AG20443 (cell line): ENCODE measurements around the gene SLC6A8.

Source experiments
- DNase-seq: peaks from one replicate; pipeline ENCODE4 v3.0.0; 2012; ENCODE audit warnings: low spot score, mixed read lengths

The SLC6A8 gene

GRCh38 chrX:153687121-153688039 is at the start of gene SLC6A8:
TSS of gene SLC6A8 (plus strand) at chrX:153687926. CDS start at chrX:153688575, 649 bp downstream.
- DNase-seq = peak; percentile 86

- DNase-seq = no peak
Measured at GRCh38 chrX:153638041-153638371, 49.7 kb upstream of the SLC6A8 start.

GRCh38 chrX:153638436-153639176 is 49.1 kb upstream of the SLC6A8 start:
- no peak for DNase-seq

- no peak for DNase-seq
Measured at GRCh38 chrX:153639177-153640044, 48.3 kb upstream of the SLC6A8 start.

- DNase-seq = no peak
Measured at GRCh38 chrX:153640045-153640686, 47.6 kb upstream of the SLC6A8 start.

GRCh38 chrX:153640736-153641575 is 46.8 kb upstream of the SLC6A8 start:
- DNase-seq = no peak

GRCh38 chrX:153641627-153642026 is 46.1 kb upstream of the SLC6A8 start:
- DNase-seq = no peak

- peak; percentile 13 for DNase-seq
Measured at GRCh38 chrX:153642051-153642654, 45.6 kb upstream of the SLC6A8 start.

- DNase-seq = peak; percentile 1
Measured at GRCh38 chrX:153642655-153643430, 44.9 kb upstream of the SLC6A8 start.

GRCh38 chrX:153643431-153644351 is 44.0 kb upstream of the SLC6A8 start:
- peak; percentile 51 for DNase-seq

GRCh38 chrX:153644356-153645125 is 43.2 kb upstream of the SLC6A8 start:
- no peak for DNase-seq

- DNase-seq = no peak
Measured at GRCh38 chrX:153645151-153645550, 42.6 kb upstream of the SLC6A8 start.

- DNase-seq = no peak
Measured at GRCh38 chrX:153645921-153646488, 41.7 kb upstream of the SLC6A8 start.

GRCh38 chrX:153646620-153647373 is 40.9 kb upstream of the SLC6A8 start, which contains the start of gene DUSP9:
TSS of gene DUSP9 (plus strand) at chrX:153647203. CDS start at chrX:153647954, 751 bp downstream.
- peak; percentile 49 for DNase-seq

- no peak for DNase-seq
Measured at GRCh38 chrX:153647461-153648357, 40.0 kb upstream of the SLC6A8 start.
